ENCODE data around the gene KRTAP20-1.

KRTAP20-1 gene

DNA sequence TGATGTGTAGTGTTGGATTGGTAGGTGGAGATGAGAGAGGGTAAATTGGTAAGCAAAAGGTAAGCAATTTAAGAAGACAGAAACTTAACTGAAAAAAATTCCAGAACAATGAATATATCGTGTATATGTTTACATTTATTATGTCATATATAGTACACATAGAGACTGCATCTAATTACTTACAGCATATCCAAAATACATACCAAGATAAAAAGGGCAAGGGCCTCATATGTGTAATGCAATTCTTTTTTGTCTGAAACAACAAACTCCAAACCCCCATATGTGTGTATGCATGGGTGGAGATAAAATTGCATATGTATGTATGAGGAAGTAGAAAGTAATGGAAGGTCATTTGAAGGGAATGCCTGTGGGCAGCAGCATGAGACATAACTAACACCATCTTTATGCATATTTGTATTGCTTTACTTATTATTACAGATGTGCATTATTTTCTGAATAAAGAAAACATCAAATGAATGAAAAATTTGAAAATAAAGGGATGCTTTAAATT is 30.7 kb downstream of the KRTAP20-1 start:
- DNase-seq (ENCODE audit: low read depth) = no peak

GRCh38 chr21:30652891-30653290 is 36.7 kb downstream of the KRTAP20-1 start:
- DNase-seq (ENCODE audit: low read depth) = no peak
